Fibroblast of the aortic adventitia (primary cell): ENCODE measurements around the gene TJAP1. TPM values are rescaled to one million over a fixed set of nuclear protein-coding genes. Genes with fewer than 3 reads are reported as not detected.

Experiments
- DNase-seq: peaks from one replicate; pipeline ENCODE4 v3.0.0-alpha.2; 2010; ENCODE audit warnings: low read depth
- H3K4me3 ChIP-seq: 2 replicates; pipeline ENCODE4 v1.5.1; 2011; ENCODE audit warnings: low read depth, mild to moderate bottlenecking, control low read depth, low read length, moderate library complexity
- total RNA-seq: library from RNA; depleted of rRNA; stranded (reverse); fragments of >200 nt; gene quantifications from 2 replicates; pipeline ENCODE4 v1.2.3, GENCODE V29; 2012; ENCODE audit warnings: low replicate concordance
- TF ChIP-seq, protein P1 (sequence below): IDR thresholded peaks from 2 replicates; pipeline ENCODE4 v1.5.1; 2011; ENCODE audit warnings: mild to moderate bottlenecking, low read length, control low read depth, inconsistent platforms; ENCODE audit not compliant: insufficient read depth

The TJAP1 gene
- total RNA-seq, 1 donor: 14.2 TPM

DNA sequence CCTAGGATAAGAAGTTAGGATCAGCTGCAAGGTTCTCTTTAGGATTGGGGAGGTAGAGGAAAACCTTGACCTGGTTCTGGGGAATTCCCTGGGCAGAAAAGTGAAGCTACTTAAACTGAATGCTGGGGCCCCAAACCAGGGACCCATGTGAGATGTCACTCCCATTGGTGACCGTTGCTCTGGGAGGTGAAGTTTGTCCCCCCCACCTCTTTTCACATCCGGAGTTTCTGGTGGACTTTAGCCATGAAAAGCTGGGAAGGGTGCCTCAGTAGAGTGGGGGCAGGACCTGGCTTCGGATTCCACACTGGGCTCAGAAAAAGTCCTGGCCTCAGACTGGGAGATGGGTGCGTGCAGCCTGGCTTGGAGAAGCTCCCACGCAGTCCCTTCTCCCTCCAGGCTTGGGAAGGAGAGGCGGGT lies 13.2 kb downstream of the TJAP1 start:
- no peak overlapping the region for H3K4me3 ChIP-seq
- peak; percentile 47 for DNase-seq
- TF ChIP-seq, protein P1, sequence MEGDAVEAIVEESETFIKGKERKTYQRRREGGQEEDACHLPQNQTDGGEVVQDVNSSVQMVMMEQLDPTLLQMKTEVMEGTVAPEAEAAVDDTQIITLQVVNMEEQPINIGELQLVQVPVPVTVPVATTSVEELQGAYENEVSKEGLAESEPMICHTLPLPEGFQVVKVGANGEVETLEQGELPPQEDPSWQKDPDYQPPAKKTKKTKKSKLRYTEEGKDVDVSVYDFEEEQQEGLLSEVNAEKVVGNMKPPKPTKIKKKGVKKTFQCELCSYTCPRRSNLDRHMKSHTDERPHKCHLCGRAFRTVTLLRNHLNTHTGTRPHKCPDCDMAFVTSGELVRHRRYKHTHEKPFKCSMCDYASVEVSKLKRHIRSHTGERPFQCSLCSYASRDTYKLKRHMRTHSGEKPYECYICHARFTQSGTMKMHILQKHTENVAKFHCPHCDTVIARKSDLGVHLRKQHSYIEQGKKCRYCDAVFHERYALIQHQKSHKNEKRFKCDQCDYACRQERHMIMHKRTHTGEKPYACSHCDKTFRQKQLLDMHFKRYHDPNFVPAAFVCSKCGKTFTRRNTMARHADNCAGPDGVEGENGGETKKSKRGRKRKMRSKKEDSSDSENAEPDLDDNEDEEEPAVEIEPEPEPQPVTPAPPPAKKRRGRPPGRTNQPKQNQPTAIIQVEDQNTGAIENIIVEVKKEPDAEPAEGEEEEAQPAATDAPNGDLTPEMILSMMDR: no peak

DNA sequence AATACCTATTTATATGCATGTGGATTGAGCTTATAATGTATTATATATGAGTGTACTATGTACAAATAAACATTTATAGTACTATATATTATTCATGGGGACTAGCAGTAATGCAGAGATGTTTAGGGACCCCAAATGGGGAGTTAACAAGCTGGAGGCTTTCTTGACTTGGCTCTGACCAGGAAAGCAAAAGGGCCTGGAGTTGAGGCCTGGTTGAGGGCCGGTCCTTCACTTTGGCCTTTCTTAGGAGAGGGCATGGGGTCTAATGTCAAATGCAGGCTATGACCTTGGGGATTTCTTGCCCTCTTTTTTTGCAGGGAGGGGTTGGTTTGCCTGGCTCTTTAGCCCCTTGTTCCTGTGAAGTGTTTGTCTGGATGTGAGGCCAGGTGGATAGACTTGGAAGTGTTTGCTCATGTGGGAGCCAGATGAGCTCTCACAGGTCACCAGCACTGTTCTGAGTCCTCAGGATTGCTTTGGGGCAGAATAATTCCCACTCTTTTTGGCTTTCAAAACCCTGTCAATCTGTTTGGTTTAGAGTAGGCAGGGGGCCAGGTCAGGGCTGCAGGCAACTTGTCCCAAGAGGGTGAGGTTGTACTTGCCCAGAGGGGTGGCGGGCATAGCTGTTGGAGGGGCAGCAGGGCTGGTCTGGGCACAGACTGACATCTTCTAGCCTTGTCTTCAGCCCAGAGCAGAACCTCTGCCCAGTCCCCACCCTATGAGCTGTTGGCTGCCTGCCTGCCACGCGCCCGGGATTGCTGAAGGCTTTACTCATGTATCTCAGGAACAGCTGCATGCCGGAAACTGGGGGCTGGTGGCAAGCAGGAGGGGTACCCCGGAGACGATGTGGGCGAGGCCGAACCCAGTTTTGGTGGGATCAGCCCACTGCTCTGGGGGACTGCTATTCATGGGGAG lies 14.6 kb downstream of the TJAP1 start:
- peak; percentile 73 for DNase-seq
- TF ChIP-seq, protein P1: no peak
- no peak overlapping the region for H3K4me3 ChIP-seq

DNA sequence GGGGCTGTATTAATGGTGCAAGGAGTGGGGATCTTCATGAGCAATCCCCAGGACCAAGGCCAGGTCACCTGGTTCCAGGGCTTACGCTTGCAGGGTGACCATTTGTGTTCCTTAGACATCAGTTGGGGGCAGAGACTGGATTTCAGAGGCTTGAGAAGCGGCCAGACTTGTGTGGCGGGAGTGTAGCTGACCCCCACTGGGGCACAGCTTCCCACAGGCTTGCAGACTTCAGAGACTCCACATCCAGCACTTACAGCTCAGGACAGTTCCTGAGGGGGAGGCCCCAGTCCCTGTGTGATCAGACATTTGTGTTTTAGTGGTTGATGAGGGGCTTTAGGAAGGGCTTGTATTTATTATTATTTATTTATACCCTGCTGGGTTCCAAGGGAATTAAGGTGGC lies 15.3 kb downstream of the TJAP1 start:
- TF ChIP-seq, protein P1: no peak
- DNase-seq: no peak
- no peak overlapping the region for H3K4me3 ChIP-seq

DNA sequence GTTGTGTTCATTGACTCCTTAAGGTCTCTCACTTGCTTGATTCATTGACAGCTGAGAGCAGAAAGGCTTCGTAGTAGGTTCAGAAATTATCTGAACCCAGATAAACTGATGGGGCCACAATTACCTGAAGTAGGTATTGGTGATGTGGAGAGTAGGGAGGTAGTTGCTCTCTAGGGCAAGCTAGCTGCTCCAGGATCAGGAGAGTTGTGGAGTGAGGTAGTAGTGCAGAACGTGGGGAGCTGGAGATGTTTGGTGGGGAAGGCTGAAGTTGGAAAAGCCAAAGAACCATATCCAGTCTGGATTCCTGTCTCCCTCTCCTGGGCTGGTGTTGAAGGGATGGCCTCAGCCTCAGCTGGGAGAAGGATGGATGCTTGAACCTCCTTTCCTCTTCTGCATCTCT lies 15.9 kb downstream of the TJAP1 start:
- TF ChIP-seq, protein P1: no peak
- H3K4me3 ChIP-seq: no peak overlapping the region
- no peak for DNase-seq

DNA sequence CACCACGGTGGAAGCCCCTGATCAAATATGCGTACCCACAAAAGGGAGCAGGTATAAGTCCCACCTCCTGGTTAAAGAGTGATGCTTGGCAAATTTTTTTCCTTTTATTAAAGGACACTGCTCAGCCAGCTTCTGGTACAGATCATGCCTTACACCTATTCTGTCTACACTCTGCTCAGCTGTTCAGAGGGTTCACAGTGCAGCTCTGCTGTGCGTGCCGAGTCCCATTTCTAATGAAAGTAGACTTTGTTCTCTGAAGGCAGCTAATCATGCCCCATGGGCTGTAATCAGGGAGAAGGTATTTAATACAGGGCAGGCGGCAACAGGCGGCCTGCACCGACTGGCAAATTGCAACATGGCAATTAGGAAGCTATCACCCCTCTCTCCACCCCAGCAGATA lies 16.5 kb downstream of the TJAP1 start:
- H3K4me3 ChIP-seq: no peak overlapping the region
- no peak for DNase-seq
- TF ChIP-seq, protein P1: no peak

DNA sequence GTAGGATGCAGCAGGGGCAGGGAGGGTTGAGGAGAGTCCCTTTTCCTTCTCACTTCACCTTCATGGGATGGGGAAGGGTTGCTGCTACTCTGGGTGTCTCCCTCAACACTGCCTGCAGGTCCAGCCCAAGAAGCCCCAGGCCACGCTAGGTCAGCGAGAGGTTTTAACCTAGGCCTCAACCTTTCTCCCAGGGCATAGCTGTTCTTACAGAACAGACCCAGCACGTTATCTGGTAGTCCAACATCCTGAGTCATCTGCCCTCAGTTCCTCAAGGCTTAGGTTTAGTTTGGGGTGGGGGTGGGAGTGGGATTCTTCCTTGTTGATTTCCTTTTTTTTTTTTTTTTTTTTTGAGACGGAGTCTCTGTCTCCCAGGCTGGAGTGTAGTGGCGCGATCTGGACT lies 17.0 kb downstream of the TJAP1 start:
- DNase-seq: no peak
- TF ChIP-seq, protein P1: no peak
- H3K4me3 ChIP-seq: no peak overlapping the region

DNA sequence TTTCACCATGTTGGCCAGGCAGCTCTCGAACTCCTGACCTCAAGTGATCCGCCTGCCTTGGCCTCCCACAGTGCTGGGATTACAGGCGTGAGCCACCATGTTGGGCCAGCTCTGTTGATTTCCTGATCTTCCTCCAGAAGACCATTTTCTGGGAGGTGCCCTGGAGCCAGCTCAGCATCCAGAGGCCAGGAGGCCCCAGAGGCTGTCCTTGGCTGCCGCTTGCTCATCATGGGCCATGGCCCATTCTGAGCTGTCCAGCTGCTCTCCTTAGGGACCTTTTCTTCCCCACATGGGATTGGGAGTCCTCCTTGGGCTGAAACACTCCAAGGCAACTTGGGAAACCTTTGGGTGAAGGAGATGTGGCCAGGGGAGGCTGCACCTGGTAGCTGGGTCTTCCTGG lies 17.4 kb downstream of the TJAP1 start:
- no peak for DNase-seq
- TF ChIP-seq, protein P1: no peak
- no peak overlapping the region for H3K4me3 ChIP-seq
